Tibial nerve (tissue), 4 donors: Measurements from ENCODE around the gene FAM78A.

Experiments used
- EP300 ChIP-seq, 2 donors: sonication (generic); formaldehyde crosslinking; IDR thresholded peaks; one replicate each; pipeline ENCODE4 v1.6.1; 2017; ENCODE audit warnings: antibody characterized with exemption in 2 of 2, mild to moderate bottlenecking in 1 of 2
- POLR2A ChIP-seq, 2 donors: fragments of 450-650 bp; IDR thresholded peaks; one replicate each; pipeline ENCODE4 v1.6.1; 2017; ENCODE audit warnings: antibody characterized with exemption in 2 of 2, mild to moderate bottlenecking in 2 of 2, moderate library complexity in 2 of 2
- TF ChIP-seq, protein P1 (sequence below), 5 experiments: fragments of 200-600 bp in 3 of 5; fragments of 450-650 bp in 2 of 5; sonication (generic) in 3 of 5; IDR thresholded peaks; one replicate each; pipeline ENCODE4 v1.5.1; 2016 to 2019; ENCODE audit warnings: antibody characterized with exemption in 5 of 5, mild to moderate bottlenecking in 3 of 5, moderate library complexity in 2 of 5

DNA sequence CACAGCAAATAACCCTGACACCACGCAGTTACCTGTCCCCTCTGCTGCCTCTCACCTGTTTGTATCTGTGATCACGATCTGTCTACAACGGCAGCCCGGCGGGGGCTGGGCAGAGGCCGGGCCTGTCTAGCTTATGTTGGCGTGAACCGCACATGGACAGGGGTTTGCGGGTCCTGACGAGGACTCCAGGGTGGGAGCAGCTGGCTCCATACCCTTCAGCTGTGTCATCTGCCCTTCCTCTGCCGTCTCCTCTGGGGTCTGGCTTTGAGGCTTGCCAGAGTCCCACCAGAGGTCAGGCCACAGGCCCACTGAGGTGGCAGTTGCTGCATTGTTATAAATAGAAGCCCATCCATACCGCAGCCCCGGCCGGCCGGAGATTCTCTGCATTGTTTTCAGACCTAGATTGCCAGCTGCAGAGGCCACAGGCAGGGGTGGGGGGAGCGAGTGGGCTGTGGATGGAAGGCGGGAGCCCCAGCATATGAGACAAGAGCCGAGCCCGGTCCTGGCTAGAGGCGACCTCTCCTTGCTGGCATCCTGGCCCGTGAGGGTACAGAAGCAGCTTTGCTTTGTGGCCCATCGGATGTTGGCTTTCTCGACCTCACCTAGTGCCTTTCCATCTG is 37.8 kb downstream of the FAM78A start:
- TF ChIP-seq, protein P1, sequence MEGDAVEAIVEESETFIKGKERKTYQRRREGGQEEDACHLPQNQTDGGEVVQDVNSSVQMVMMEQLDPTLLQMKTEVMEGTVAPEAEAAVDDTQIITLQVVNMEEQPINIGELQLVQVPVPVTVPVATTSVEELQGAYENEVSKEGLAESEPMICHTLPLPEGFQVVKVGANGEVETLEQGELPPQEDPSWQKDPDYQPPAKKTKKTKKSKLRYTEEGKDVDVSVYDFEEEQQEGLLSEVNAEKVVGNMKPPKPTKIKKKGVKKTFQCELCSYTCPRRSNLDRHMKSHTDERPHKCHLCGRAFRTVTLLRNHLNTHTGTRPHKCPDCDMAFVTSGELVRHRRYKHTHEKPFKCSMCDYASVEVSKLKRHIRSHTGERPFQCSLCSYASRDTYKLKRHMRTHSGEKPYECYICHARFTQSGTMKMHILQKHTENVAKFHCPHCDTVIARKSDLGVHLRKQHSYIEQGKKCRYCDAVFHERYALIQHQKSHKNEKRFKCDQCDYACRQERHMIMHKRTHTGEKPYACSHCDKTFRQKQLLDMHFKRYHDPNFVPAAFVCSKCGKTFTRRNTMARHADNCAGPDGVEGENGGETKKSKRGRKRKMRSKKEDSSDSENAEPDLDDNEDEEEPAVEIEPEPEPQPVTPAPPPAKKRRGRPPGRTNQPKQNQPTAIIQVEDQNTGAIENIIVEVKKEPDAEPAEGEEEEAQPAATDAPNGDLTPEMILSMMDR (IDR thresholded peaks at IDR 0.05), result no peak
- no peak for TF ChIP-seq POLR2A (IDR thresholded peaks at IDR 0.05)
- no peak for TF ChIP-seq EP300 (IDR thresholded peaks at IDR 0.05)
